Activated gamma-delta T cell (primary cell): Measurements from ENCODE around the gene METAP1D.

Source experiments
- DNase-seq: peaks from one replicate; lab custom pipeline; 2025; lab: John Stamatoyannopoulos, UW

The METAP1D gene

GRCh38 chr2:172091761-172092566, 92.2 kb downstream of the METAP1D start:
- no peak for DNase-seq

- DNase-seq = no peak
These were observed 93.1 kb downstream of the METAP1D start for GRCh38 chr2:172092716-172093415.

DNA sequence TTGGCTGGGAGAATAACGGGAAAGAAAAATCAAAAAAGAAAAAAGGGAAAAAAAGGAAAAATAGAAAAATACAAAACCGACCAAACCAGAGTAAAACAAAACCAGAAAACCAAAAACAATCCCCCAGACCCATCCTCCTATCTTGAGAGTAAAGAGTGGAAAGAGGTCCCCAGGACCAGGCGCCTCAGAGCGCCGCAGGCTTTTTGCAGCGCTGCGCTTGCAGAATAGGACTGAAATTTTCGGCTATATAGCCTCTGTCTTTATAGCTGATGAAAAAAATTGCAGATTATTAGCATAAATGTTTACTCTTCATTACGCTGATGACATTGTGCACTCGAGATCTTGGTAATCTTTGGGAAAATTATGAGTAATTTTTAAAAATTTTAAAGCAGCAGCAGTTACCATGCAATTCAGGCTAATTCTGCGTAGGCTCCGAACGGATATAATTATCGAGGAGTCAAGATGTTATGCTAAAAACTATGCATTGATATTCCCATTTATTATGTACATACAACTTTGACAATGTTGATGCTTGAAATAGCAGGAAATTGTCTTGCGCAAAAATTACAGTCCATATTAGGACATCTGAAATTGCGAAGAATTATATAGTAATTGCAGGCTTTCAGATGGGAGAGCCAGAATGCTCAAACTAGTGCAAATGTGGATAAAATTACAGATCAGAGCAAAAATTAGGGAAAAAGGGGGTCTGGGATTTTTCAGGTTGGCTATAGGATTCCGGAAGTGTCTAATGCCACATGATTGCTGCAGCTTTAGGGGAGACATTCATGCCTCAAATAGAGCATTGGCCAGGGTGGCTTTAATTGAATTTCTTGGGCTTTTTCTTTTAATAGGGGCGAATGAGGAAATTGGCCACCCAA, 93.9 kb downstream of the METAP1D start:
- DNase-seq = no peak

GRCh38 chr2:172094294-172095145, 94.8 kb downstream of the METAP1D start:
- no peak for DNase-seq

GRCh38 chr2:172095146-172095904, 95.6 kb downstream of the METAP1D start:
- peak; percentile 58 for DNase-seq

- DNase-seq = no peak
These were observed 96.3 kb downstream of the METAP1D start for GRCh38 chr2:172095905-172096625.

GRCh38 chr2:172096626-172097547, 97.1 kb downstream of the METAP1D start:
- no peak for DNase-seq

DNA sequence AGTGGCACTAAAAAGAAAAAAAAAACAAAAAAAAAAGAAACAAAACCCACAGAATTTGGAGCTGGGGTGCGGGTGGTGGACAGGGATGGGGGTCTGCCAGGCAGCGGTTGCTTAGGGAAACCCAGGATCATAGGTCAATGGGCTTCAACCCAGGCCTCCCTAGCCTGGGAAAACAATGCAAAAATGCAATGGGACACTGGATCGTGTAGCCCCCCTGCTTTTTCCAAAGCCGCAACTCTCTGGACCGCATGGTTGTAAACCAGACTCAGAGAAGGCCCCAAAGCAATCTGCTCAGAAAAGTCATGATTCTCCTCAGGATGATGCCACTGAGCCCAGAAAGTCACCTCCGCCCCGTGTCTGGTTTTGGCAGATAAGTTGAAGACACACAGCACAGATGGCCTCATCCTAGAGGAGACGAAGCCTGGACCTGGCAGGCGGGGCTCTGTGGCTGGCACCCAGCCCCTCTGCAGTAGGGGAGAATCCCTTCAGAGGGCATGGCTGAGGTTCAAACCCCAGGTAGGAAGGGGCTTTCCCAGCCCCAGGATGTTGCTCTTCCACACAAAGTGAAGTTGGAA, 97.9 kb downstream of the METAP1D start:
- DNase-seq = no peak

DNA sequence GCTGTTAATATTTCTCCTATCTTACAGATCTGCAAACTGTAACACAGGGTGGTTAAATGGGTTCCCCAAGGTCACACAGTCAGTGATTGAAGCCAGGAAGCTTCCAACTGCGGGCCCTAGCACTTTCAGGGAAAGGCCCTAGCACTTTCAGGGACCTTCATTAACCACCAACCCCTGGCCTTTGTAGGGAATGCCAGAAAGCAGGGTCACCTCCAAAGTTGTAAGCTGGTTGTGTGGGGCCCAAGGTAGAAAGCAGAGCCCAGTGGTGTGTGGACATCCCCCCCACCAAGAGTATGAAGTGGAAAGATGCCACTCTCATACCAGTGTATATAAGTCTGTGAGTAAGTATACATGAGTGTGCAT, 98.5 kb downstream of the METAP1D start:
- no peak for DNase-seq

GRCh38 chr2:172098650-172099471, 99.1 kb downstream of the METAP1D start:
- DNase-seq = peak; percentile 37

GRCh38 chr2:172099472-172100079, 99.8 kb downstream of the METAP1D start:
- DNase-seq = no peak

GRCh38 chr2:172100080-172100934, 100.6 kb downstream of the METAP1D start:
- no peak for DNase-seq

GRCh38 chr2:172100935-172101820, 101.4 kb downstream of the METAP1D start:
- DNase-seq = no peak

- peak; percentile 31 for DNase-seq
These were observed 102.2 kb downstream of the METAP1D start for GRCh38 chr2:172101821-172102390.
